NCI-H2227 (cell line): ENCODE data around the gene ECM1.

Experiments
- DNase-seq: peaks from one replicate; lab custom pipeline; 2025; ENCODE audit not compliant: unreplicated experiment; lab: John Stamatoyannopoulos, UW

The ECM1 gene

GRCh38 chr1:150557813-150558212 is 49.9 kb downstream of the ECM1 start:
- no peak for DNase-seq

GRCh38 chr1:150558303-150558704 is 50.4 kb downstream of the ECM1 start:
- DNase-seq, result no peak

- no peak for DNase-seq
Observed at GRCh38 chr1:150558761-150559655, 51.1 kb downstream of the ECM1 start.

- no peak for DNase-seq
Observed at GRCh38 chr1:150559656-150560010, 51.7 kb downstream of the ECM1 start.

- DNase-seq, result peak; percentile 76
Observed at GRCh38 chr1:150560011-150560438, 52.1 kb downstream of the ECM1 start.

GRCh38 chr1:150560576-150561253 is 52.8 kb downstream of the ECM1 start:
- peak; percentile 92 for DNase-seq

- peak; percentile 92 for DNase-seq
Observed at GRCh38 chr1:150561254-150561973, 53.5 kb downstream of the ECM1 start.

GRCh38 chr1:150561974-150562445 is 54.1 kb downstream of the ECM1 start:
- peak; percentile 92 for DNase-seq

- DNase-seq, result no peak
Observed at GRCh38 chr1:150562446-150563339, 54.8 kb downstream of the ECM1 start.
